ENCODE results near the gene BCL2L13. TPM values are rescaled to one million over a fixed set of nuclear protein-coding genes. Genes with fewer than 3 reads are reported as not detected.

BCL2L13 gene
- total RNA-seq, 6 experiments from 2014 or later, result 26.2 to 44.5 (median 37.3) TPM

DNA sequence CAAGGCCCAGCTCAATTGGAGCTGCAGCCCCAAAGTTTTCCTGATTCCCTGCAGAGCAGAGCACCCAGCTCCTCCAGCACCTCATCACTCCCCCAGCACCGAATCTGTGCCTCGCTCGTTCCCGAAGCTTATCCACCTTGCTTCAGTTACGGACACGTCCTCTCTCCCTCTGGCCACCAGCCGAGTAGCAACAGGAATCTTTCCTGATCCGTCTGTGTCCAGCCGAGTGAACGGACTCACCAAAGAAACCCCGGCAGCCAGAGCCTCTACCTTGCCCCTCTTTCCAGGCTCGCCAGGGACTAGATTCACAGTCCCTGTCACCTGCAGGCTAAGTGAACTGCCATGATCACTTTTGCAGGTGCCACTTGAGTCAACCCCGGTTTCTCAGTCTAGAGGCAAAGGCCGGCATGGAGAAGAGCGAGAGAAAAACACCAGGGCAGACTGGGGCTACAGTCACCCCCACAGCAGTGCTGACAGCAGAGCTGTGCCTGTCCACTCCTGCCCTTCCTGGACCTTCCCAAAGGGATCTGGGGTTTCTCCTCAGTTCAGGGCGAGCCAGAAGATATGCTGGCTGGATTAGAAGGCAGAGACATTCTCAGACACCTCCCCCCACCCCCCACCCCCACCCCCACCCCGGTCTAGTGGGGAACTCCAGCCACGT, 103.4 kb downstream of the BCL2L13 start:
- Histone ChIP-seq H3K9me3 (no peaks in the 10 kb centered on the region), H3K4me1 (no peaks in the 10 kb centered on the region), H3K27me3 (no peaks in the 10 kb centered on the region), H3K27ac (no peak overlapping the region), H3K36me3 (peaks cover 0 to 17% (median 7%) of the 10 kb centered on the region in 4 donors), H3K4me3 (no peak overlapping the region)
- TF ChIP-seq POLR2A (IDR thresholded peaks at IDR 0.05), result no peak
- TF ChIP-seq, protein P1, sequence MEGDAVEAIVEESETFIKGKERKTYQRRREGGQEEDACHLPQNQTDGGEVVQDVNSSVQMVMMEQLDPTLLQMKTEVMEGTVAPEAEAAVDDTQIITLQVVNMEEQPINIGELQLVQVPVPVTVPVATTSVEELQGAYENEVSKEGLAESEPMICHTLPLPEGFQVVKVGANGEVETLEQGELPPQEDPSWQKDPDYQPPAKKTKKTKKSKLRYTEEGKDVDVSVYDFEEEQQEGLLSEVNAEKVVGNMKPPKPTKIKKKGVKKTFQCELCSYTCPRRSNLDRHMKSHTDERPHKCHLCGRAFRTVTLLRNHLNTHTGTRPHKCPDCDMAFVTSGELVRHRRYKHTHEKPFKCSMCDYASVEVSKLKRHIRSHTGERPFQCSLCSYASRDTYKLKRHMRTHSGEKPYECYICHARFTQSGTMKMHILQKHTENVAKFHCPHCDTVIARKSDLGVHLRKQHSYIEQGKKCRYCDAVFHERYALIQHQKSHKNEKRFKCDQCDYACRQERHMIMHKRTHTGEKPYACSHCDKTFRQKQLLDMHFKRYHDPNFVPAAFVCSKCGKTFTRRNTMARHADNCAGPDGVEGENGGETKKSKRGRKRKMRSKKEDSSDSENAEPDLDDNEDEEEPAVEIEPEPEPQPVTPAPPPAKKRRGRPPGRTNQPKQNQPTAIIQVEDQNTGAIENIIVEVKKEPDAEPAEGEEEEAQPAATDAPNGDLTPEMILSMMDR (IDR thresholded peaks at IDR 0.05), result no peak
- ATAC-seq (peak in 1 of 4 donors; percentile 2), DNase-seq (no peak)
- intact Hi-C loops (cut with DNase I), result loop anchor here (5.0 kb wide), 2 partner anchors 40 to 45 kb away; no protein-coding TSS in a partner anchor
- 69% methylated on average over 12 of the region's 18 CpGs for WGBS (ENCODE audit: insufficient coverage, low coverage, low lambda C conversion rate, missing lambda C conversion rate)

DNA sequence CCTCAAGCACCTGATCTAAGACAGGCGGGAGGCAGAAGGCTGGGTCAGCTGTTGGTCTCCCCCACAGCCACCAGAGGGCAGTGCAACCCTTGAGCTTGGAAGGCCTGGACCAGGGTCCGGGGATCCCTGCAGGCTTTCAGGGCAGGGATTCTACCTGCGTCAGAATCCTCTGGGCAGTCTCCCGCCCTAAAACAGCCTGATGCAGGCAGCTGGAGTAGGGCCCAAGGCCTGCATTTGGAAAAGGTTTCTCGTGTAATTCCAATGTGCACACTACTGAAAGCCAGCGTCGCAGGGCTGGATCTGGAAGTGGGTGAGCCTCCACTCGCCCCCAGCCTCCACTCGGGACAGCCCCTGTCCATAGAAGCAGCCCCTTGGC, 104.0 kb downstream of the BCL2L13 start:
- Histone ChIP-seq H3K27me3 (no peaks in the 10 kb centered on the region), H3K27ac (no peak overlapping the region), H3K4me3 (no peak overlapping the region), H3K4me1 (no peaks in the 10 kb centered on the region), H3K9me3 (no peaks in the 10 kb centered on the region), H3K36me3 (peaks cover 0 to 14% (median 7%) of the 10 kb centered on the region in 4 donors)
- ATAC-seq (peak; percentile 86 to 93 (median 90)), DNase-seq (peak; percentile 72 to 87 (median 84))
- 50% methylated on average over 5 of the region's 9 CpGs for WGBS (ENCODE audit: insufficient coverage, low coverage, low lambda C conversion rate, missing lambda C conversion rate)
- intact Hi-C loops (cut with DNase I), result loop anchor here (5.0 kb wide), 2 partner anchors 40 to 45 kb away; no protein-coding TSS in a partner anchor
- no peak for TF ChIP-seq POLR2A (IDR thresholded peaks at IDR 0.05)
- TF ChIP-seq, protein P1 (IDR thresholded peaks at IDR 0.05), result peak; percentile 57 to 79 (median 74)

DNA sequence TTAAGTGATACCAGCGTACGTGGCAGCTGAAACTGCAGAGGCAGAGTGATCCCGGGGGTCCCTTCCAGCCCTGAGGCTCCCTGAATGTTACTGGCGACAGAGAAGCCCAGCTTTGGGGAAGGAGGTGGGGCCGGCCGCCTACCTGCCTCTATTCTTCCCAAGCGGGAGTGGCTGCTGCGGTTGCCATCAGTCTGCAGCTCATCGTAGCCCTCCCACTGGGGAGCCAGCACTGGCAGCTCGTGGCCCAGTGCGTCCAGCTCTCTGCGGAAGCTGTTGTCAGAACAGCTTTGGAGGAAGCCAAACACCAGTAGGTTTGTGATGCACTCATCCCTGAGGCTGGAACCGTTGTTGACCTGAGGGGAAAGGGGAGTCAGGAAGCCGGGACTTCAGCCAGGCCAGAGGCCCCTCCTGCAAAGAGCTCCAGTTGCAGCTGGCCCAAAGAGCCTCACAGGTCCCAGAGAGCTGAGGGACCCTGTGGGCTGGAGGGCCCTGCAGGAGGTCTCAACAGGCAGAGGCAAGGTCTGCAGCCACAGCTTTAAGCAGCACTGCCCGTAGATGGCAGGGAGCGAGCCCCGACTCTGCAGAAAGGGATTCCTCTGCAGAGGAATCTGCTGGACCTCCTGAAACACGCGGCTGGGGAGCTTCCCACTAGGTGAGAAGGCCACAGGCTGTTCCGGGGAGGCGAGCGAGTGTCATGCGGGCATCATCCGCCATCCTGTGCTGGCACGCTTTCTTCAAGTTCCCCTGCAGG, 105.3 kb downstream of the BCL2L13 start:
- DNase-seq, result no peak
- no peaks in the 10 kb centered on the region for H3K27me3 ChIP-seq
- H3K9me3 ChIP-seq, result no peaks in the 10 kb centered on the region
- H3K36me3 ChIP-seq, result peaks cover 0 to 4% (median under 1%) of the 10 kb centered on the region in 4 donors
- TF ChIP-seq, protein P1 (IDR thresholded peaks at IDR 0.05), result no peak
- no peak for TF ChIP-seq POLR2A (IDR thresholded peaks at IDR 0.05)
- WGBS (ENCODE audit: insufficient coverage, low coverage, low lambda C conversion rate, missing lambda C conversion rate), result 73% methylated on average over 8 of the region's 25 CpGs
- no peaks in the 10 kb centered on the region for H3K4me1 ChIP-seq
- peak in 2 of 4 donors; percentile 13 to 38 for ATAC-seq
- intact Hi-C loops (cut with DNase I), result loop anchor here (5.0 kb wide), 2 partner anchors 38 to 43 kb away; no protein-coding TSS in a partner anchor
- H3K4me3 ChIP-seq, result no peak overlapping the region
- H3K27ac ChIP-seq, result no peak overlapping the region

DNA sequence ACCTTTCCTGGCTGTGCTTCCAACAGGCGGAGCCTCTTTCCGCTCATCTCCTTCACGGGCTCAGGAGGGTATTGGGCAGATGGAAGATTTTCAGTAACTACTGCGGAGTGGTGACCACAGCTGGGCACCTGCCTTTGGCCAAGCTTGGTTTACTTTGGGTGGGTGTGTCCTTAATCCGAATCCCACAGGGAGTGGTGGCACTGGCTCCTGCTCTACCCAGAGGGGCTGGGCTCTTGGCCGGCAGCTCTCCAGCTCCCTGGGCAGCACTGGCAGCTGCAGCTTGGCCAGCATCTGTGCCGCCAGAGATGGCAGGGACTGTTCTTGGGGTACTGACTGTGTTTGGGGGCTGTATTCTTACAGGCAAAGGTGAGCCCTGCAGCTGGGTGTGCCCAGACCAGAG, 105.9 kb downstream of the BCL2L13 start:
- no peak for TF ChIP-seq POLR2A (IDR thresholded peaks at IDR 0.05)
- TF ChIP-seq, protein P1 (IDR thresholded peaks at IDR 0.05), result no peak
- WGBS (ENCODE audit: insufficient coverage, low coverage, low lambda C conversion rate, missing lambda C conversion rate), result 100% methylated on average over 3 of the region's 7 CpGs
- H3K27ac ChIP-seq, result no peak overlapping the region
- no peaks in the 10 kb centered on the region for H3K9me3 ChIP-seq
- H3K27me3 ChIP-seq, result no peaks in the 10 kb centered on the region
- H3K4me3 ChIP-seq, result no peak overlapping the region
- no peak for DNase-seq
- intact Hi-C loops (cut with DNase I), result loop anchor here (5.0 kb wide), 2 partner anchors 38 to 43 kb away; no protein-coding TSS in a partner anchor
- ATAC-seq, result no peak
- no peaks in the 10 kb centered on the region for H3K4me1 ChIP-seq
- no peaks in the 10 kb centered on the region for H3K36me3 ChIP-seq

Data from right lobe of liver (tissue), 6 donors.